ENCODE results near the gene CREB5. TPM values are rescaled to one million over a fixed set of nuclear protein-coding genes. Genes with fewer than 3 reads are reported as not detected.

The CREB5 gene
- total RNA-seq, 5 donors from 2014 or later (not counting 1 experiment from before 2014, with no cell fraction given): 0.03 to 0.58 (median 0.23) TPM

- Mint-ChIP-seq H3K9me3 (no peaks in the 10 kb centered on the region), H3K27ac (no peak overlapping the region), H3K4me1 (peaks cover 0 to under 1% (median 0%) of the 10 kb centered on the region in 3 donors), H3K27me3 (peaks cover 39 to 48% of the 10 kb centered on the region in 2 donors), H3K36me3 (no peaks in the 10 kb centered on the region), H3K4me3 (no peak overlapping the region)
- no peak overlapping the region for H3K4me3 ChIP-seq (ENCODE audit: control insufficient read depth in 1 of 2, extremely low read depth in 1 of 2, low read length in 1 of 2)
- H3K4me1 ChIP-seq (ENCODE audit: control insufficient read depth in 1 of 2, extremely low read depth in 1 of 2, insufficient read depth in 2 of 2, low read length in 2 of 2): no peaks in the 10 kb centered on the region
- no CpG with 5 or more reads among the region's 5 CpGs for WGBS (ENCODE audit: insufficient coverage)
- no peak for DNase-seq
- ChIA-PET CTCF (no interaction called here), POLR2A (no interaction called here)
- ATAC-seq (replicated peaks in 1 of 4): no peak
- no peak overlapping the region for H3K27ac ChIP-seq (ENCODE audit: low read length)
- no peaks in the 10 kb centered on the region for H3K36me3 ChIP-seq (ENCODE audit: control insufficient read depth in 2 of 2, extremely low read depth in 1 of 2, insufficient read depth in 1 of 2, low read length in 1 of 2)
- H3K27me3 ChIP-seq (replicated peaks in 1 of 2; ENCODE audit: control insufficient read depth in 2 of 2, extremely low read depth in 1 of 2, insufficient read depth in 2 of 2, low read length in 1 of 2): peaks cover 2 to 3% of the 10 kb centered on the region in 2 experiments
- no peaks in the 10 kb centered on the region for H3K9me3 ChIP-seq
Observed at GRCh38 chr7:28417321-28417940, 5.1 kb downstream of the CREB5 start.

DNA sequence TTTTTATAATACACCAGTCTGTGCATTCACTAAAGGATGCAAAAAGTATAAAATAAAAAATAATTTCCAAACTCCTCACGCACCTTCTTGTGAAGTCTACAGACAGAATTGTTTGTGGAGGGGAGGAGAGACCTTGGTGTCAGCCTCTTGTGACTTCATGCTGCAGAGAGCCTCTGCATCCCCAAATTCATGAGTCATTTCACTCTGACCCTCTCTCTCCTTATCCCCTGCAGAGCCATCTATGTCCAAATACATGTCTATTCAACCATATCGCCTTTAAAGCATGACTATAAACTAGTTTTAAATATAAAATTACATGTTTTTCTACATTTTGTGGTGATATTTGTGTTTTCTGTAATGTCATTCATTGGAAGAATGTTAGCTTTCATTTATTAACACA is 6.0 kb downstream of the CREB5 start:
- H3K36me3 ChIP-seq (ENCODE audit: control insufficient read depth in 2 of 2, extremely low read depth in 1 of 2, insufficient read depth in 1 of 2, low read length in 1 of 2): no peaks in the 10 kb centered on the region
- peaks cover 38 to 46% of the 10 kb centered on the region in 2 donors for H3K27me3 Mint-ChIP-seq
- H3K9me3 Mint-ChIP-seq: no peaks in the 10 kb centered on the region
- no peaks in the 10 kb centered on the region for H3K9me3 ChIP-seq
- ATAC-seq (replicated peaks in 1 of 4) (no peak), DNase-seq (no peak)
- H3K27me3 ChIP-seq (replicated peaks in 1 of 2; ENCODE audit: control insufficient read depth in 2 of 2, extremely low read depth in 1 of 2, insufficient read depth in 2 of 2, low read length in 1 of 2): peaks cover 2 to 3% of the 10 kb centered on the region in 2 experiments
- no peaks in the 10 kb centered on the region for H3K4me1 ChIP-seq (ENCODE audit: control insufficient read depth in 1 of 2, extremely low read depth in 1 of 2, insufficient read depth in 2 of 2, low read length in 2 of 2)
- no peak overlapping the region for H3K4me3 Mint-ChIP-seq
- POLR2A ChIA-PET: no interaction called here
- no peak overlapping the region for H3K4me3 ChIP-seq (ENCODE audit: control insufficient read depth in 1 of 2, extremely low read depth in 1 of 2, low read length in 1 of 2)
- no peak overlapping the region for H3K27ac ChIP-seq (ENCODE audit: low read length)
- no CpG with 5 or more reads among the region's 2 CpGs for WGBS (ENCODE audit: insufficient coverage)
- CTCF ChIA-PET: no interaction called here
- no peak overlapping the region for H3K27ac Mint-ChIP-seq
- H3K4me1 Mint-ChIP-seq: no peaks in the 10 kb centered on the region
- H3K36me3 Mint-ChIP-seq: no peaks in the 10 kb centered on the region

- no peaks in the 10 kb centered on the region for H3K4me1 Mint-ChIP-seq
- H3K36me3 ChIP-seq (ENCODE audit: control insufficient read depth in 2 of 2, extremely low read depth in 1 of 2, insufficient read depth in 1 of 2, low read length in 1 of 2): no peaks in the 10 kb centered on the region
- H3K27me3 ChIP-seq (replicated peaks in 1 of 2; ENCODE audit: control insufficient read depth in 2 of 2, extremely low read depth in 1 of 2, insufficient read depth in 2 of 2, low read length in 1 of 2): peaks cover under 1 to 9% of the 10 kb centered on the region in 2 experiments
- WGBS (ENCODE audit: insufficient coverage): no CpG with 5 or more reads among the region's 1 CpG
- H3K27me3 Mint-ChIP-seq: peaks cover 35 to 43% of the 10 kb centered on the region in 2 donors
- ChIA-PET CTCF (no interaction called here), POLR2A (no interaction called here)
- H3K36me3 Mint-ChIP-seq: no peaks in the 10 kb centered on the region
- H3K27ac Mint-ChIP-seq: no peak overlapping the region
- H3K4me1 ChIP-seq (ENCODE audit: control insufficient read depth in 1 of 2, extremely low read depth in 1 of 2, insufficient read depth in 2 of 2, low read length in 2 of 2): no peaks in the 10 kb centered on the region
- ATAC-seq (replicated peaks in 1 of 4) (no peak), DNase-seq (no peak)
- no peak overlapping the region for H3K4me3 ChIP-seq (ENCODE audit: control insufficient read depth in 1 of 2, extremely low read depth in 1 of 2, low read length in 1 of 2)
- no peak overlapping the region for H3K27ac ChIP-seq (ENCODE audit: low read length)
- H3K4me3 Mint-ChIP-seq: no peak overlapping the region
- H3K9me3 ChIP-seq: no peaks in the 10 kb centered on the region
- no peaks in the 10 kb centered on the region for H3K9me3 Mint-ChIP-seq
Observed at GRCh38 chr7:28418966-28419365, 6.6 kb downstream of the CREB5 start.

GRCh38 chr7:28419716-28420115 is 7.4 kb downstream of the CREB5 start:
- H3K9me3 ChIP-seq: no peaks in the 10 kb centered on the region
- Mint-ChIP-seq H3K4me3 (no peak overlapping the region), H3K27me3 (peaks cover 34 to 42% of the 10 kb centered on the region in 2 donors), H3K9me3 (no peaks in the 10 kb centered on the region), H3K27ac (no peak overlapping the region), H3K36me3 (no peaks in the 10 kb centered on the region), H3K4me1 (no peaks in the 10 kb centered on the region)
- ChIA-PET CTCF (no interaction called here), POLR2A (no interaction called here)
- no peaks in the 10 kb centered on the region for H3K4me1 ChIP-seq (ENCODE audit: control insufficient read depth in 1 of 2, extremely low read depth in 1 of 2, insufficient read depth in 2 of 2, low read length in 2 of 2)
- DNase-seq (no peak), ATAC-seq (replicated peaks in 1 of 4) (no peak)
- H3K36me3 ChIP-seq (ENCODE audit: control insufficient read depth in 2 of 2, extremely low read depth in 1 of 2, insufficient read depth in 1 of 2, low read length in 1 of 2): no peaks in the 10 kb centered on the region
- peaks cover 0 to 9% of the 10 kb centered on the region in 2 experiments for H3K27me3 ChIP-seq (replicated peaks in 1 of 2; ENCODE audit: control insufficient read depth in 2 of 2, extremely low read depth in 1 of 2, insufficient read depth in 2 of 2, low read length in 1 of 2)
- no peak overlapping the region for H3K4me3 ChIP-seq (ENCODE audit: control insufficient read depth in 1 of 2, extremely low read depth in 1 of 2, low read length in 1 of 2)
- no CpG with 5 or more reads among the region's 2 CpGs for WGBS (ENCODE audit: insufficient coverage)
- no peak overlapping the region for H3K27ac ChIP-seq (ENCODE audit: low read length)

DNA sequence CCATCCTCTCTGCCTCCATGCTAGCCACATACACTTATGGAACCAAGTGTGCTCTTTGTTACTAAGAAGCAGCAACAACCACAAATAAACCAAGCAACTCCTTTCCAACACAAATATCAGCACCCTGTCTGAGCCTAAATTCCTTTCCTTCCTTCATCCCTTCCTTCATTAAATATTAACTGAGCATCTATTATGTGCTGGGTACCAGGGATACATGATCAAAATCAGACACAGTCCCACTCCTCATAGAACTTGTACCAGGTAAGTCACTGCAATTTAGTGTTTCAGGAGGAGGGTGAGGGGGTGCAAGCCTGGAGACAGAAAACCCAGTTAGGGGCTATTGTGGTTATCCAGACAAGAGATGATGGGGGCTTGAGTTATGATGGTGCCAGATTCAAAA is 10.8 kb downstream of the CREB5 start:
- H3K27me3 Mint-ChIP-seq: peaks cover 25 to 30% of the 10 kb centered on the region in 2 donors
- CTCF ChIA-PET: no interaction called here
- no peak for DNase-seq
- Histone ChIP-seq H3K9me3 (no peaks in the 10 kb centered on the region), H3K4me3 (ENCODE audit: control insufficient read depth in 1 of 2, extremely low read depth in 1 of 2, low read length in 1 of 2) (no peak overlapping the region), H3K27me3 (replicated peaks in 1 of 2; ENCODE audit: control insufficient read depth in 2 of 2, extremely low read depth in 1 of 2, insufficient read depth in 2 of 2, low read length in 1 of 2) (peaks cover 0 to 9% of the 10 kb centered on the region in 2 experiments), H3K4me1 (ENCODE audit: control insufficient read depth in 1 of 2, extremely low read depth in 1 of 2, insufficient read depth in 2 of 2, low read length in 2 of 2) (no peaks in the 10 kb centered on the region), H3K36me3 (ENCODE audit: control insufficient read depth in 2 of 2, extremely low read depth in 1 of 2, insufficient read depth in 1 of 2, low read length in 1 of 2) (no peaks in the 10 kb centered on the region), H3K27ac (ENCODE audit: low read length) (no peak overlapping the region)
- POLR2A ChIA-PET: interaction anchor here in 1 of 2 donors (0.6 kb wide), 1 partner anchor 146 kb away, joined by 3 read pairs; no protein-coding TSS in a partner anchor
- no peaks in the 10 kb centered on the region for H3K36me3 Mint-ChIP-seq
- no peak for ATAC-seq (replicated peaks in 1 of 4)
- no peak overlapping the region for H3K27ac Mint-ChIP-seq
- no peak overlapping the region for H3K4me3 Mint-ChIP-seq
- no peaks in the 10 kb centered on the region for H3K9me3 Mint-ChIP-seq
- no peaks in the 10 kb centered on the region for H3K4me1 Mint-ChIP-seq

GRCh38 chr7:28423918-28424514 is 11.7 kb downstream of the CREB5 start:
- no peak overlapping the region for H3K4me3 ChIP-seq (ENCODE audit: control insufficient read depth in 1 of 2, extremely low read depth in 1 of 2, low read length in 1 of 2)
- no peak for ATAC-seq (replicated peaks in 1 of 4)
- Mint-ChIP-seq H3K4me3 (no peak overlapping the region), H3K9me3 (no peaks in the 10 kb centered on the region), H3K36me3 (no peaks in the 10 kb centered on the region), H3K27me3 (peaks cover 30 to 35% of the 10 kb centered on the region in 2 donors), H3K27ac (no peak overlapping the region), H3K4me1 (no peaks in the 10 kb centered on the region)
- POLR2A ChIA-PET: no interaction called here
- CTCF ChIA-PET: no interaction called here
- no peak for DNase-seq
- H3K9me3 ChIP-seq: no peaks in the 10 kb centered on the region
- 20% methylated on average over 1 of the region's 4 CpGs for WGBS (ENCODE audit: insufficient coverage)
- H3K27ac ChIP-seq (ENCODE audit: low read length): no peak overlapping the region
- H3K27me3 ChIP-seq (replicated peaks in 1 of 2; ENCODE audit: control insufficient read depth in 2 of 2, extremely low read depth in 1 of 2, insufficient read depth in 2 of 2, low read length in 1 of 2): peaks cover 0 to 11% of the 10 kb centered on the region in 2 experiments
- no peaks in the 10 kb centered on the region for H3K36me3 ChIP-seq (ENCODE audit: control insufficient read depth in 2 of 2, extremely low read depth in 1 of 2, insufficient read depth in 1 of 2, low read length in 1 of 2)
- H3K4me1 ChIP-seq (ENCODE audit: control insufficient read depth in 1 of 2, extremely low read depth in 1 of 2, insufficient read depth in 2 of 2, low read length in 2 of 2): no peaks in the 10 kb centered on the region

Measured in T-cell (primary cell).